Aorta (tissue), 5 donors: ENCODE measurements around the gene DNAJC22. TPM values are rescaled to one million over a fixed set of nuclear protein-coding genes. Genes with fewer than 3 reads are reported as not detected.

ENCODE experiments used
- ATAC-seq: fragments of 200-7000 bp; cut with Tn5 transposase; one replicate; pipeline ENCODE4 v1.9.1; 2022; ENCODE audit warnings: moderate library complexity; ENCODE audit not compliant: low FRiP score
- DNase-seq, 2 donors: peaks; one replicate each; pipeline ENCODE4 v3.0.0-alpha.2; 2020
- H3K27ac ChIP-seq, 2 donors: one replicate each; pipeline ENCODE4 v1.5.1; 2013; ENCODE audit warnings: low read length in 2 of 2, mild to moderate bottlenecking in 2 of 2, moderate library complexity in 2 of 2, control low read depth in 1 of 2, inconsistent platforms in 1 of 2, low read depth in 1 of 2
- H3K27me3 ChIP-seq, 2 donors: one replicate each; pipeline ENCODE4 v1.6.1; 2013; ENCODE audit warnings: control low read depth in 1 of 2, low read length in 1 of 2, mild to moderate bottlenecking in 1 of 2, moderate library complexity in 1 of 2; ENCODE audit not compliant: insufficient read depth in 2 of 2, control insufficient read depth in 1 of 2
- H3K36me3 ChIP-seq, 2 donors: one replicate each; pipeline ENCODE4 v1.6.1; 2013; ENCODE audit warnings: control low read depth in 1 of 2, low read length in 1 of 2, mild to moderate bottlenecking in 1 of 2; ENCODE audit not compliant: insufficient read depth in 2 of 2, control insufficient read depth in 1 of 2
- H3K4me1 ChIP-seq, 2 donors: one replicate each; pipeline ENCODE4 v1.6.1; 2013; ENCODE audit warnings: low read length in 2 of 2, control low read depth in 1 of 2, mild to moderate bottlenecking in 1 of 2, moderate library complexity in 1 of 2; ENCODE audit not compliant: insufficient read depth in 2 of 2, control insufficient read depth in 1 of 2
- H3K4me3 ChIP-seq, 2 donors: one replicate each; pipeline ENCODE4 v1.5.1; 2013; ENCODE audit warnings: low read length in 2 of 2, control low read depth in 1 of 2, mild to moderate bottlenecking in 1 of 2
- H3K9me3 ChIP-seq: one replicate; pipeline ENCODE4 v1.6.1; 2013; ENCODE audit warnings: mild to moderate bottlenecking, low read length; ENCODE audit not compliant: control insufficient read depth
- WGBS, 2 donors: extraction: QIAGEN DNeasy Blood & Tissue Kit; methylation state at CpG; one replicate each; pipeline ENCODE4 v1.1.7; 2013; 5-methylcytosine and 5-hydroxymethylcytosine counted together
- intact Hi-C, 2 donors: fragments of 100-400 bp; cut with DNase I; formaldehyde crosslinking; loops; one replicate each; pipeline versions ENCODE4 v1.14.2 to v1.15.0; 2022
- polyA plus RNA-seq, 2 donors: library from polyadenylated mRNA; stranded (reverse); fragments of 200-250 nt; gene quantifications; one replicate each; pipeline ENCODE4 v1.2.3, GENCODE V29; 2013
- total RNA-seq, 2 donors: library from RNA; stranded (reverse); fragmentation: NEBNext Ultra II Directional; extraction: Animal tissue kit (Norgen Biotek cat#: 25700); gene quantifications; one replicate each; pipeline ENCODE4 v1.2.1, GENCODE V29; 2021
- donor health status: healthy with polysubstance abuse.
- donor health status: Bipolar disorder and iron deficiency.
- donor health status: DM: no; HTN: no; CAD: no.
- donor health status: DM: no; HTN: no; CAD: no.
- donor health status: DM: yes; HTN: yes; CAD: no.

The DNAJC22 gene
- total and polyA plus RNA-seq, 4 donors: 0.24 to 1.2 (median 0.50) TPM; not detected in 1

GRCh38 chr12:49334226-49334625 is 12.5 kb upstream of the DNAJC22 start:
- DNase-seq (no peak), ATAC-seq (no peak)
- Histone ChIP-seq H3K4me1 (no peaks in the 10 kb centered on the region), H3K27ac (no peak overlapping the region), H3K4me3 (no peak overlapping the region), H3K27me3 (no peaks in the 10 kb centered on the region), H3K9me3 (no peaks in the 10 kb centered on the region), H3K36me3 (no peaks in the 10 kb centered on the region)
- intact Hi-C loops: loop anchor here in 1 of 2 donors (5.0 kb wide), 1 partner anchor 47 kb away; no protein-coding TSS in a partner anchor
- WGBS, 2 donors: 85 to 89% methylated on average over 19 of the region's 19 CpGs

GRCh38 chr12:49334681-49335080 is 12.0 kb upstream of the DNAJC22 start:
- DNase-seq (no peak), ATAC-seq (no peak)
- H3K36me3 ChIP-seq: no peaks in the 10 kb centered on the region
- H3K4me3 ChIP-seq: no peak overlapping the region
- no peaks in the 10 kb centered on the region for H3K4me1 ChIP-seq
- H3K27me3 ChIP-seq: no peaks in the 10 kb centered on the region
- no peak overlapping the region for H3K27ac ChIP-seq
- 87 to 88% methylated on average over 12 of the region's 12 CpGs for WGBS, 2 donors
- no peaks in the 10 kb centered on the region for H3K9me3 ChIP-seq
- intact Hi-C loops: loop anchor here in 1 of 2 donors (5.0 kb wide), 1 partner anchor 47 kb away; no protein-coding TSS in a partner anchor

GRCh38 chr12:49335118-49335954 is 11.4 kb upstream of the DNAJC22 start:
- Histone ChIP-seq H3K4me1 (no peaks in the 10 kb centered on the region), H3K27ac (no peak overlapping the region), H3K27me3 (no peaks in the 10 kb centered on the region), H3K9me3 (no peaks in the 10 kb centered on the region), H3K4me3 (no peak overlapping the region), H3K36me3 (no peaks in the 10 kb centered on the region)
- ATAC-seq (no peak), DNase-seq (peak in 1 of 2 donors; percentile 36)
- intact Hi-C loops: no loop called here
- WGBS, 2 donors: 66 to 71% methylated on average over 16 of the region's 16 CpGs

GRCh38 chr12:49335955-49336644 is 10.6 kb upstream of the DNAJC22 start:
- no peaks in the 10 kb centered on the region for H3K4me1 ChIP-seq
- H3K36me3 ChIP-seq: no peaks in the 10 kb centered on the region
- intact Hi-C loops: loop anchor here in 1 of 2 donors (2.0 kb wide), 1 partner anchor 47 kb away; no protein-coding TSS in a partner anchor
- no peaks in the 10 kb centered on the region for H3K9me3 ChIP-seq
- WGBS, 2 donors: 18 to 23% methylated on average over 52 to 72 of the region's 72 CpGs
- no peak overlapping the region for H3K4me3 ChIP-seq
- no peak overlapping the region for H3K27ac ChIP-seq
- H3K27me3 ChIP-seq: no peaks in the 10 kb centered on the region
- ATAC-seq: no peak
- peak in 1 of 2 donors; percentile 71 for DNase-seq

GRCh38 chr12:49336645-49337584 is 9.8 kb upstream of the DNAJC22 start, which contains the start of gene C1QL4:
Gene C1QL4, minus strand, starts transcription at chr12:49337188. Its CDS starts 711 bp downstream, at chr12:49336477.
- whole genome bisulfite sequencing, 2 donors: 2% methylated on average over 45 to 65 of the region's 65 CpGs
- Histone ChIP-seq H3K4me1 (no peaks in the 10 kb centered on the region), H3K36me3 (no peaks in the 10 kb centered on the region), H3K4me3 (peak within 1 kb of the TSS in 1 of 2 donors; percentile 31), H3K27ac (no peak within 1 kb of the TSS), H3K27me3 (no peaks in the 10 kb centered on the region), H3K9me3 (no peaks in the 10 kb centered on the region)
- peak; percentile 85 to 96 for DNase-seq
- ATAC-seq: peak; percentile 91
- intact Hi-C loops: loop anchor here in 1 of 2 donors (2.0 kb wide), 1 partner anchor 48 kb away; no protein-coding TSS in a partner anchor

- H3K27ac ChIP-seq: no peak overlapping the region
- no peak for ATAC-seq
- H3K27me3 ChIP-seq: no peaks in the 10 kb centered on the region
- no peaks in the 10 kb centered on the region for H3K4me1 ChIP-seq
- peak in 1 of 2 donors; percentile 51 for DNase-seq
- WGBS, 2 donors: 84 to 94% methylated on average over 6 of the region's 6 CpGs
- H3K36me3 ChIP-seq: no peaks in the 10 kb centered on the region
- H3K4me3 ChIP-seq: no peak overlapping the region
- intact Hi-C loops: no loop called here
- H3K9me3 ChIP-seq: no peaks in the 10 kb centered on the region
Observed at GRCh38 chr12:49338830-49339463, 7.7 kb upstream of the DNAJC22 start.

- no peaks in the 10 kb centered on the region for H3K4me1 ChIP-seq
- 58 to 61% methylated on average over 5 of the region's 5 CpGs for WGBS, 2 donors
- H3K4me3 ChIP-seq: no peak overlapping the region
- no peak for ATAC-seq
- DNase-seq: peak in 1 of 2 donors; percentile 36
- H3K36me3 ChIP-seq: no peaks in the 10 kb centered on the region
- intact Hi-C loops: no loop called here
- no peak overlapping the region for H3K27ac ChIP-seq
- H3K9me3 ChIP-seq: no peaks in the 10 kb centered on the region
- no peaks in the 10 kb centered on the region for H3K27me3 ChIP-seq
Observed at GRCh38 chr12:49339464-49339861, 7.2 kb upstream of the DNAJC22 start.
